Gastroesophageal sphincter (tissue), 3 donors: ENCODE measurements around the gene LASP1.

Experiments
- CTCF ChIP-seq, 4 experiments: fragments of 200-600 bp in 2 of 4; fragments of 450-650 bp in 2 of 4; sonication (generic) in 1 of 4; IDR thresholded peaks; one replicate each; pipeline ENCODE4 v1.5.1; 2017 to 2019; ENCODE audit warnings: antibody characterized with exemption in 4 of 4, mild to moderate bottlenecking in 2 of 4, moderate library complexity in 2 of 4
- EP300 ChIP-seq: sonication (generic); formaldehyde crosslinking; IDR thresholded peaks from one replicate; pipeline ENCODE4 v1.6.1; 2017; ENCODE audit warnings: antibody characterized with exemption, mild to moderate bottlenecking
- POLR2A ChIP-seq, 2 donors: fragments of 450-650 bp; IDR thresholded peaks; one replicate each; pipeline ENCODE4 v1.6.1; 2017; ENCODE audit warnings: antibody characterized with exemption in 2 of 2, mild to moderate bottlenecking in 2 of 2, moderate library complexity in 1 of 2
- POLR2AphosphoS5 ChIP-seq: sonication (generic); formaldehyde crosslinking; IDR thresholded peaks from one replicate; pipeline ENCODE4 v1.6.1; 2017; ENCODE audit warnings: antibody characterized with exemption

- TF ChIP-seq CTCF (IDR thresholded peaks at IDR 0.05), result no peak
- TF ChIP-seq POLR2A (IDR thresholded peaks at IDR 0.05), result no peak
- no peak for TF ChIP-seq POLR2AphosphoS5
- TF ChIP-seq EP300, result no peak
Observed at GRCh38 chr17:38891441-38891840, 21.6 kb downstream of the LASP1 start.
